Measurements from ENCODE around the gene SLC35A5. TPM values are rescaled to one million over a fixed set of nuclear protein-coding genes. Genes with fewer than 3 reads are reported as not detected.
A peak's percentile ranks its signal among the peaks of the same experiment; 100 is the strongest.

Gene SLC35A5
- total and polyA plus RNA-seq, 2 of the 13 experiments (the other 11 are each of a cell fraction or from before 2014, with no cell fraction given) = 15.5 to 26.5 TPM

- intact Hi-C loops (cut with micrococcal nuclease; ENCODE audit: unreplicated experiment) = loop anchor here (2.0 kb wide), 1 partner anchor 398 kb away; no protein-coding TSS in a partner anchor
- H4K20me1 ChIP-seq (ENCODE audit: insufficient read depth, low read length) = no peaks in the 10 kb centered on the region
- no TSS peak for BruUV-seq (replicated peaks)
- no peaks in the 10 kb centered on the region for H3K9me3 ChIP-seq (ENCODE audit: low read length)
- DNase-seq (ENCODE audit: low spot score) = no peak
- H3K27ac ChIP-seq (ENCODE audit: extremely low read length, insufficient read depth, low read length) = no peak overlapping the region
- TF ChIP-seq MAFK (conservative IDR thresholded peaks at IDR 0.05 in 1 of 2, IDR thresholded peaks at IDR 0.05 in 1 of 2; ENCODE audit: low read length in 2 of 2) = peak; percentile 82 to 90
- TF ChIP-seq ZNF800 (CRISPR knock-in tag; IDR thresholded peaks at IDR 0.05) = no peak
- peak; percentile 78 for TF ChIP-seq MAFF (IDR thresholded peaks at IDR 0.05; ENCODE audit: low read depth, low read length)
- TF ChIP-seq HMG20A (CRISPR knock-in tag; IDR thresholded peaks at IDR 0.05; ENCODE audit: borderline replicate concordance) = no peak
- TF ChIP-seq ZNF75D (CRISPR knock-in tag; IDR thresholded peaks at IDR 0.05; ENCODE audit: borderline replicate concordance) = no peak
- in situ Hi-C loops (cut with HindIII; ENCODE audit: extremely low pct_ligation_motif_present, low pct_unique_long_range_greater_than_20kb) = no loop called here
- H3K4me1 ChIP-seq (ENCODE audit: insufficient read depth, low read length) = no peaks in the 10 kb centered on the region
- H3K27me3 ChIP-seq (ENCODE audit: control insufficient read depth in 1 of 2, insufficient read depth in 2 of 2, low read length in 2 of 2) = no peaks in the 10 kb centered on the region
- no peak overlapping the region for H3K4me2 ChIP-seq (ENCODE audit: low read depth, low read length)
- POLR2A ChIA-PET = no interaction called here
- H3K4me3 ChIP-seq (replicated peaks in 1 of 3; ENCODE audit: insufficient read depth in 1 of 3, low read depth in 2 of 3, low read length in 3 of 3) = no peak overlapping the region
- H3K9ac ChIP-seq (ENCODE audit: insufficient read depth, low read depth, low read length) = no peak overlapping the region
- no peaks in the 10 kb centered on the region for H3K79me2 ChIP-seq (ENCODE audit: insufficient read depth, low read length)
- peaks cover 5 to 16% of the 10 kb centered on the region in 2 experiments; a peak in 3 of 5 replicates for H3K36me3 ChIP-seq (replicated peaks in 1 of 2; ENCODE audit: control insufficient read depth in 1 of 2, insufficient read depth in 2 of 2, low read length in 2 of 2)
- CTCF ChIA-PET (ENCODE audit: low intra/inter-chr PET ratio, low total read pairs) = no interaction called here
- H2AFZ ChIP-seq (ENCODE audit: low read length) = no peak overlapping the region
- no peak for FAIRE-seq
- no peak for ATAC-seq
- WGBS (ENCODE audit: low lambda C conversion rate) = 81% methylated on average over 3 of the region's 3 CpGs
These were observed 21.3 kb downstream of the SLC35A5 start for GRCh38 chr3:112583105-112583504.

GRCh38 chr3:112585782-112586181, 23.9 kb downstream of the SLC35A5 start:
- Histone ChIP-seq H3K36me3 (replicated peaks in 1 of 2; ENCODE audit: control insufficient read depth in 1 of 2, insufficient read depth in 2 of 2, low read length in 2 of 2) (peaks cover 5 to 9% of the 10 kb centered on the region in 2 experiments; a peak in 3 of 5 replicates), H3K9me3 (ENCODE audit: low read length) (no peaks in the 10 kb centered on the region), H3K79me2 (ENCODE audit: insufficient read depth, low read length) (no peaks in the 10 kb centered on the region), H3K4me2 (ENCODE audit: low read depth, low read length) (no peak overlapping the region), H3K4me3 (replicated peaks in 1 of 3; ENCODE audit: insufficient read depth in 1 of 3, low read depth in 2 of 3, low read length in 3 of 3) (no peak overlapping the region), H4K20me1 (ENCODE audit: insufficient read depth, low read length) (no peaks in the 10 kb centered on the region), H3K27me3 (ENCODE audit: control insufficient read depth in 1 of 2, insufficient read depth in 2 of 2, low read length in 2 of 2) (no peaks in the 10 kb centered on the region), H2AFZ (ENCODE audit: low read length) (no peak overlapping the region), H3K4me1 (ENCODE audit: insufficient read depth, low read length) (no peaks in the 10 kb centered on the region), H3K27ac (ENCODE audit: extremely low read length, insufficient read depth, low read length) (no peak overlapping the region), H3K9ac (ENCODE audit: insufficient read depth, low read depth, low read length) (no peak overlapping the region)
- DNase-seq (ENCODE audit: low spot score) = no peak
- intact Hi-C loops (cut with micrococcal nuclease; ENCODE audit: unreplicated experiment) (no loop called here), in situ Hi-C loops (cut with HindIII; ENCODE audit: extremely low pct_ligation_motif_present, low pct_unique_long_range_greater_than_20kb) (no loop called here)
- ChIA-PET POLR2A (no interaction called here), CTCF (ENCODE audit: low intra/inter-chr PET ratio, low total read pairs) (no interaction called here)
- no TSS peak for BruUV-seq (replicated peaks)
- FAIRE-seq = no peak
- ATAC-seq = no peak
- TF ChIP-seq HMGXB3 (CRISPR knock-in tag; IDR thresholded peaks at IDR 0.05; ENCODE audit: borderline replicate concordance) (no peak), TEAD3 (CRISPR knock-in tag; optimal IDR thresholded peaks at IDR 0.05; ENCODE audit: borderline replicate concordance) (no peak)

Data from HepG2 (cell line).